ENCODE measurements around the gene MS4A5. TPM values are rescaled to one million over a fixed set of nuclear protein-coding genes. Genes with fewer than 3 reads are reported as not detected.

The MS4A5 gene
- total RNA-seq, 1 experiment from 2014 or later = not detected

DNA sequence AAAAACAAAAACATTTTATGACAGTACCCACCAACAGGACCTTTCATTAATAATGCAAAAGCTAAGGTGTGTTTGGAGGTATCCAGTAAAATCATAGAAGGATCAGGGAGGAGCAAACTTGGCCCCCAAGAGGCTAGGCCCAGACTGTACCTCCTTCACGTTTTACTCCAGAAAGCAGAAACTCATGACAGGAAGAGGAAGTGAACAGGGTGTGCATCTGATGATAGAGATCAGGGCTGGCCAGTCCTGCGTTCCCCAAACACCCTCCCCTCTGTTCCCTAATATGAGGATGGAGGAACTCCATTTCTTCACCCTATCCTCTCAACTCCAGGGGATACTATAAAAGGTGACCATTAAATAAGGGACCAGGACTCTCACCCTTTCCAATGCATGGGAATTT, 53.0 kb downstream of the MS4A5 start:
- Histone ChIP-seq H3K79me1 (ENCODE audit: insufficient read depth, low read depth, low read length, poor library complexity, severe bottlenecking) (no peaks in the 10 kb centered on the region), H3T11ph (ENCODE audit: low read length) (no peak overlapping the region), H2BK20ac (ENCODE audit: low read depth, low read length, poor library complexity, severe bottlenecking) (no peak overlapping the region), H3K23me2 (ENCODE audit: insufficient read length, low read depth, low read length, poor library complexity, severe bottlenecking) (no peaks in the 10 kb centered on the region), H3K79me2 (ENCODE audit: insufficient read depth, low read length) (no peaks in the 10 kb centered on the region), H2BK15ac (ENCODE audit: low read depth, low read length) (no peak overlapping the region), H3K4me2 (ENCODE audit: insufficient read depth, insufficient read length, low read length) (no peak overlapping the region), H3K27ac (ENCODE audit: insufficient read length, low read depth, low read length) (no peak overlapping the region), H3K27me3 (ENCODE audit: insufficient read depth, low read length) (no peaks in the 10 kb centered on the region), H2BK5ac (ENCODE audit: insufficient read length, low read length) (no peak overlapping the region), H3K4me1 (ENCODE audit: insufficient read depth, low read length) (no peaks in the 10 kb centered on the region), H3K4ac (ENCODE audit: low read depth, low read length) (no peak overlapping the region), H4K5ac (ENCODE audit: insufficient read length, low read depth, low read length) (no peak overlapping the region), H4K8ac (replicated peaks; ENCODE audit: insufficient read length, low read depth, low read length) (no peak overlapping the region), H2AK5ac (ENCODE audit: insufficient read length, low read length) (no peak overlapping the region), H3K14ac (ENCODE audit: insufficient read depth, low read length) (no peak overlapping the region), H3K56ac (ENCODE audit: insufficient read length, low read depth, low read length) (no peak overlapping the region), H4K20me1 (ENCODE audit: control insufficient read depth, insufficient read depth, insufficient read length) (no peaks in the 10 kb centered on the region), H2AFZ (ENCODE audit: low read length) (no peak overlapping the region), H2BK120ac (ENCODE audit: low read depth, low read length, poor library complexity, severe bottlenecking) (no peak overlapping the region), H3K18ac (ENCODE audit: insufficient read length, low read depth, low read length) (no peak overlapping the region), H2BK12ac (ENCODE audit: insufficient read length, low read depth, low read length) (no peak overlapping the region), H4K91ac (ENCODE audit: insufficient read length, low read depth, low read length) (no peak overlapping the region), H3K9me3 (ENCODE audit: control insufficient read depth, low read depth, low read length) (no peaks in the 10 kb centered on the region), H3K9ac (ENCODE audit: extremely low read depth, insufficient read length, low read length) (no peak overlapping the region), H3K23ac (ENCODE audit: insufficient read length, low read depth, low read length) (no peak overlapping the region)
- Mint-ChIP-seq H3K4me3 (no peak overlapping the region), H3K27ac (no peak overlapping the region), H3K27me3 (ENCODE audit: low read depth) (no peaks in the 10 kb centered on the region; the same call in 1 of the 2 replicates), H3K9me3 (no peaks in the 10 kb centered on the region; a peak in 1 of 5 replicates), H3K4me1 (peaks cover 3% of the 10 kb centered on the region in 2 experiments; a peak in 3 of 4 replicates), H3K36me3 (ENCODE audit: insufficient read depth in 1 of 3, low read depth in 3 of 3) (no peaks in the 10 kb centered on the region)
- TF ChIP-seq, protein P1, sequence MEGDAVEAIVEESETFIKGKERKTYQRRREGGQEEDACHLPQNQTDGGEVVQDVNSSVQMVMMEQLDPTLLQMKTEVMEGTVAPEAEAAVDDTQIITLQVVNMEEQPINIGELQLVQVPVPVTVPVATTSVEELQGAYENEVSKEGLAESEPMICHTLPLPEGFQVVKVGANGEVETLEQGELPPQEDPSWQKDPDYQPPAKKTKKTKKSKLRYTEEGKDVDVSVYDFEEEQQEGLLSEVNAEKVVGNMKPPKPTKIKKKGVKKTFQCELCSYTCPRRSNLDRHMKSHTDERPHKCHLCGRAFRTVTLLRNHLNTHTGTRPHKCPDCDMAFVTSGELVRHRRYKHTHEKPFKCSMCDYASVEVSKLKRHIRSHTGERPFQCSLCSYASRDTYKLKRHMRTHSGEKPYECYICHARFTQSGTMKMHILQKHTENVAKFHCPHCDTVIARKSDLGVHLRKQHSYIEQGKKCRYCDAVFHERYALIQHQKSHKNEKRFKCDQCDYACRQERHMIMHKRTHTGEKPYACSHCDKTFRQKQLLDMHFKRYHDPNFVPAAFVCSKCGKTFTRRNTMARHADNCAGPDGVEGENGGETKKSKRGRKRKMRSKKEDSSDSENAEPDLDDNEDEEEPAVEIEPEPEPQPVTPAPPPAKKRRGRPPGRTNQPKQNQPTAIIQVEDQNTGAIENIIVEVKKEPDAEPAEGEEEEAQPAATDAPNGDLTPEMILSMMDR (conservative IDR thresholded peaks at IDR 0.05) = no peak
- no CpG with 5 or more reads among the region's 2 CpGs for WGBS (ENCODE audit: extremely low coverage, insufficient read length, low lambda C conversion rate)
- no peak for DNase-seq

Measured in H9 (cell line).